ENCODE measurements around the gene ARMC5.

GRCh38 chr16:31435341-31436220 is 23.7 kb upstream of the ARMC5 start:
- TF ChIP-seq CTCF (IDR thresholded peaks at IDR 0.05; ENCODE audit: insufficient read depth, low read depth, low read length) = no peak
- no peak for TF ChIP-seq EZH2 (IDR thresholded peaks at IDR 0.05; ENCODE audit: insufficient read depth, low read length)
